DLD1 (cell line): Measurements from ENCODE around the gene RHOV.

Experiments
- in situ Hi-C: cut with HindIII; loops from 2 replicates; pipeline ENCODE4 v1.10.0; 2017; ENCODE audit warnings: low sequenced_read_pairs

RHOV gene

GRCh38 chr15:40846841-40847222, 27.2 kb downstream of the RHOV start:
- in situ Hi-C loops: no loop called here

GRCh38 chr15:40845511-40846284, 28.3 kb downstream of the RHOV start:
- in situ Hi-C loops: no loop called here

- in situ Hi-C loops: no loop called here
Observed at GRCh38 chr15:40845036-40845435, 29.0 kb downstream of the RHOV start.

GRCh38 chr15:40844696-40845030, 29.4 kb downstream of the RHOV start:
- in situ Hi-C loops: no loop called here

GRCh38 chr15:40843885-40844695, 29.9 kb downstream of the RHOV start, which contains the start of gene SPINT1:
Gene SPINT1, plus strand, starts transcription at chr15:40844048. Its CDS starts 507 bp downstream, at chr15:40844555.
- in situ Hi-C loops: no loop called here

GRCh38 chr15:40843261-40843884, 30.7 kb downstream of the RHOV start:
- in situ Hi-C loops: no loop called here

- in situ Hi-C loops: no loop called here
Observed at GRCh38 chr15:40841741-40842140, 32.3 kb downstream of the RHOV start.

- in situ Hi-C loops: no loop called here
Observed at GRCh38 chr15:40838756-40839155, 35.3 kb downstream of the RHOV start.

- in situ Hi-C loops: no loop called here
Observed at GRCh38 chr15:40836020-40836419, 38.0 kb downstream of the RHOV start.

- in situ Hi-C loops: no loop called here
Observed at GRCh38 chr15:40832903-40833302, 41.1 kb downstream of the RHOV start.

GRCh38 chr15:40831861-40832260, 42.2 kb downstream of the RHOV start:
- in situ Hi-C loops: no loop called here

- in situ Hi-C loops: no loop called here
Observed at GRCh38 chr15:40830884-40831283, 43.1 kb downstream of the RHOV start.

GRCh38 chr15:40829115-40829514, 44.9 kb downstream of the RHOV start:
- in situ Hi-C loops: no loop called here

GRCh38 chr15:40828447-40829036, 45.5 kb downstream of the RHOV start, which contains the start of gene PPP1R14D:
Gene PPP1R14D, minus strand, starts transcription at chr15:40828708. Its CDS starts 67 bp downstream, at chr15:40828641.
- in situ Hi-C loops: no loop called here

GRCh38 chr15:40826423-40827075, 47.5 kb downstream of the RHOV start:
- in situ Hi-C loops: no loop called here

- in situ Hi-C loops: no loop called here
Observed at GRCh38 chr15:40825661-40826422, 48.2 kb downstream of the RHOV start.

GRCh38 chr15:40823572-40824343, 50.3 kb downstream of the RHOV start:
- in situ Hi-C loops: no loop called here
